Measurements from ENCODE around the gene ADRA1B.

Gene ADRA1B

GRCh38 chr5:159901772-159902171 lies 14.5 kb upstream of the ADRA1B start:
- no peak for DNase-seq (ENCODE audit: low read depth)

GRCh38 chr5:159902444-159903121 lies 13.7 kb upstream of the ADRA1B start:
- DNase-seq (ENCODE audit: low read depth): no peak

- no peak for DNase-seq (ENCODE audit: low read depth)
Measured at GRCh38 chr5:159903131-159903530, 13.2 kb upstream of the ADRA1B start.

- DNase-seq (ENCODE audit: low read depth): no peak
Measured at GRCh38 chr5:159904874-159905273, 11.4 kb upstream of the ADRA1B start.

GRCh38 chr5:159905496-159905895 lies 10.8 kb upstream of the ADRA1B start:
- no peak for DNase-seq (ENCODE audit: low read depth)

GRCh38 chr5:159906463-159906862 lies 9.8 kb upstream of the ADRA1B start:
- DNase-seq (ENCODE audit: low read depth): no peak

- no peak for DNase-seq (ENCODE audit: low read depth)
Measured at GRCh38 chr5:159906943-159907342, 9.3 kb upstream of the ADRA1B start.

- DNase-seq (ENCODE audit: low read depth): no peak
Measured at GRCh38 chr5:159907689-159908590, 8.3 kb upstream of the ADRA1B start.

GRCh38 chr5:159908591-159908940 lies 7.7 kb upstream of the ADRA1B start:
- DNase-seq (ENCODE audit: low read depth): no peak

GRCh38 chr5:159909126-159909525 lies 7.2 kb upstream of the ADRA1B start:
- no peak for DNase-seq (ENCODE audit: low read depth)

GRCh38 chr5:159910207-159910842 lies 6.0 kb upstream of the ADRA1B start:
- DNase-seq (ENCODE audit: low read depth): no peak

GRCh38 chr5:159910843-159911229 lies 5.4 kb upstream of the ADRA1B start:
- no peak for DNase-seq (ENCODE audit: low read depth)

GRCh38 chr5:159911349-159911748 lies 4.9 kb upstream of the ADRA1B start:
- DNase-seq (ENCODE audit: low read depth): no peak

- DNase-seq (ENCODE audit: low read depth): no peak
Measured at GRCh38 chr5:159912033-159912800, 4.1 kb upstream of the ADRA1B start.

- DNase-seq (ENCODE audit: low read depth): no peak
Measured at GRCh38 chr5:159913048-159913447, 3.2 kb upstream of the ADRA1B start.

GRCh38 chr5:159913501-159913900 lies 2.8 kb upstream of the ADRA1B start:
- DNase-seq (ENCODE audit: low read depth): no peak

GRCh38 chr5:159916841-159917761 lies 819 bp downstream of the ADRA1B start:
- DNase-seq (ENCODE audit: low read depth): no peak

GRCh38 chr5:159917994-159918393 lies 1.7 kb downstream of the ADRA1B start:
- no peak for DNase-seq (ENCODE audit: low read depth)

- no peak for DNase-seq (ENCODE audit: low read depth)
Measured at GRCh38 chr5:159921721-159922120, 5.4 kb downstream of the ADRA1B start.

GRCh38 chr5:159923008-159923407 lies 6.7 kb downstream of the ADRA1B start:
- DNase-seq (ENCODE audit: low read depth): no peak
